Activated CD8-positive, alpha-beta T cell treated with anti-CD3 and anti-CD28 coated beads for 36 hours (primary cell): ENCODE results near the gene LAMB1. TPM values are rescaled to one million over a fixed set of nuclear protein-coding genes. Genes with fewer than 3 reads are reported as not detected.

Experiments used
- ATAC-seq: fragments of 200-7000 bp; cut with Tn5 transposase; one replicate; pipeline ENCODE4 v1.10.0; 2021; ENCODE audit warnings: mild to moderate bottlenecking, moderate library complexity
- CTCF ChIA-PET: fragments of 350-600 bp; sonication (Branson Sonifier 250); formaldehyde crosslinking; loops from one replicate; lab custom pipeline; 2021; ENCODE audit warnings: antibody characterized with exemption; lab: Charles Lee
- POLR2A ChIA-PET: fragments of 350-600 bp; sonication (Branson Sonifier 250); formaldehyde crosslinking; loops from one replicate; lab custom pipeline; 2021; ENCODE audit warnings: antibody characterized with exemption; lab: Charles Lee
- DNase-seq: peaks from one replicate; pipeline ENCODE4 v3.0.0-alpha.2; 2020
- H3K27ac Mint-ChIP-seq: one replicate; pipeline ENCODE4 v1.8.0; 2021; ENCODE audit warnings: mild to moderate bottlenecking, mixed read lengths
- H3K27me3 Mint-ChIP-seq: one replicate; pipeline ENCODE4 v1.8.0; 2021; ENCODE audit warnings: mixed read lengths
- H3K36me3 Mint-ChIP-seq: one replicate; pipeline ENCODE4 v1.8.0; 2021; ENCODE audit warnings: low read depth, mixed read lengths
- H3K4me1 Mint-ChIP-seq: one replicate; pipeline ENCODE4 v1.8.0; 2021; ENCODE audit warnings: low read depth, mixed read lengths
- H3K4me3 Mint-ChIP-seq: one replicate; pipeline ENCODE4 v1.8.0; 2021; ENCODE audit warnings: mild to moderate bottlenecking, moderate library complexity, mixed read lengths
- H3K9me3 Mint-ChIP-seq: one replicate; pipeline ENCODE4 v1.8.0; 2021; ENCODE audit warnings: mixed read lengths
- CTCF ChIP-seq: fragments of 200-600 bp; IDR thresholded peaks from one replicate; pipeline ENCODE4 v1.8.0; 2022; ENCODE audit warnings: antibody characterized with exemption, mild to moderate bottlenecking
- intact Hi-C: fragments of 100-400 bp; cut with micrococcal nuclease; formaldehyde crosslinking; loops from one replicate; pipeline ENCODE4 v1.10.0; 2022
- total RNA-seq, 2 experiments: library from RNA; stranded (reverse); gene quantifications; one replicate each; pipeline ENCODE4 v1.2.3, GENCODE V29; 2021

Gene LAMB1
- total RNA-seq, 2 experiments from 2014 or later: 0.20 to 0.36 TPM

DNA sequence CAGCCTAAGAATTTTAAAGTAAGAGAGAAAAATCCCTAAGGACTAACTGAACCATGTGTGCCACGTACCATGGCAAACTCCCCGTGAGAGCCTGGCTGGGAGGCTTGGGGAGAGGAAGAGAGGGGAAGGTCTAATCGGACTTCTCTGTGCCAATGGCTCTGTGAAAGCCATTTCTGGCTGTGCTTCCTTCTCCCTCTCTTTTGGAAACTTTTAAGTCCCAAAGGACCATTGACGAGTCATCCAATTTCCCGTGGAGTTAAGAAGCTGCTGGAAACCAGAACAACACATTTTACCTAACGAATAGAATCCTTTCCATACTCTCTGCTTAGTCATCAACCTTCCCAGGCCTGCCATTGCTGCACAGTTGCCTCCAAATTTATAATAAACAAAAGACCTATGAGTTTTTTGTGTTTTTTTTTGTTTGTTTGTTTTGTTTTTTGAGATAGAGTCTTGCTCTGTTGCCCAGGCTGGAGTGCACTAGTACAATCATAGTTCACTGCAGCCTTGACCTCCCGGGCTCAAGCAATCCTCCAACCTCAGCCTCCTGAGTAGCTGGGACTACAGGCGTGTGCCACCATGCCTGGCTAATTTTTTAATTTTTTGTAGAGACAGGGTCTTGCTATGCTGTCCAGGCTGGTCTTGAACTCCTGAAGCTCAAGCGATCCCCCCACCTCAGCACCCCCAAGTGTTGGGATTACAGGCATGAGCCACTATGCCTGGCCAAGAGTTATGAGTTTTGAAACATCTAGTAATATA is 13.2 kb downstream of the LAMB1 start:
- POLR2A ChIA-PET: no interaction called here
- ATAC-seq (no peak), DNase-seq (no peak)
- H3K9me3 Mint-ChIP-seq: no peaks in the 10 kb centered on the region
- H3K4me1 Mint-ChIP-seq: no peaks in the 10 kb centered on the region
- CTCF ChIA-PET: no interaction called here
- H3K4me3 Mint-ChIP-seq: no peak overlapping the region
- intact Hi-C loops: no loop called here
- H3K27ac Mint-ChIP-seq: no peak overlapping the region
- peaks cover 28% of the 10 kb centered on the region for H3K27me3 Mint-ChIP-seq
- TF ChIP-seq CTCF: no peak
- H3K36me3 Mint-ChIP-seq: no peaks in the 10 kb centered on the region

DNA sequence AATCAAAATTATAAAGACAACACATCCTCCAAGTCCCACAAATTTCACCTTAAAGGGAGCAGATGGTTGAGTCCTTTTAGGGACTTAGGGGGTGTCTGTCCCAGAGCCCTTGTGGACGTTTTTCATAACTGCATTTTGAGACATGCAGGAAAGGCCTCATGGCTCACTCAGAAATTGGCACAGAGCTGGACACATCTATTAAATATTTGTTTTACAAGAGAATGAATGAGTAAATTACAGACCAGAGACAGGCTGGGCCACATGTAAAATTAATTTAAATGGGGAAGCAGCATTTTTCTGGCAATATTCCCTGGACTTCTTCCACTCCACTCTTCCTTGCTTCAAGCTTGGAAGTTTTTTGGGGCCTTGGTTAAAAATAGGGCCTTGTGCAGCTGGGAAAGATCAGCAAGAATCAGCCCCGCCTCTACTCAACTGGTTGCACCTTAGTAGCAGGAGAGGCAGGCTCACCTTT is 20.0 kb downstream of the LAMB1 start:
- CTCF ChIA-PET: interaction anchor here (1.0 to 1.5 kb wide), 5 partner anchors 21 to 163 kb away, joined by 3 read pairs; no protein-coding TSS in a partner anchor
- no peak for ATAC-seq
- Mint-ChIP-seq H3K36me3 (no peaks in the 10 kb centered on the region), H3K9me3 (no peaks in the 10 kb centered on the region), H3K27ac (no peak overlapping the region), H3K4me1 (no peaks in the 10 kb centered on the region), H3K4me3 (no peak overlapping the region), H3K27me3 (peaks cover 11% of the 10 kb centered on the region)
- POLR2A ChIA-PET: interaction anchor here (1.3 kb wide), 1 partner anchor 12 kb away, joined by 3 read pairs; no protein-coding TSS in a partner anchor
- TF ChIP-seq CTCF: no peak
- intact Hi-C loops: no loop called here
- no peak for DNase-seq

- no peaks in the 10 kb centered on the region for H3K9me3 Mint-ChIP-seq
- DNase-seq (no peak), ATAC-seq (no peak)
- H3K4me1 Mint-ChIP-seq: no peaks in the 10 kb centered on the region
- peaks cover 11% of the 10 kb centered on the region for H3K27me3 Mint-ChIP-seq
- intact Hi-C loops: no loop called here
- TF ChIP-seq CTCF: no peak
- no peak overlapping the region for H3K4me3 Mint-ChIP-seq
- H3K36me3 Mint-ChIP-seq: no peaks in the 10 kb centered on the region
- CTCF ChIA-PET: interaction anchor here (1.0 to 1.5 kb wide), 4 partner anchors 22 to 56 kb away, joined by 3 read pairs; no protein-coding TSS in a partner anchor
- POLR2A ChIA-PET: no interaction called here
- H3K27ac Mint-ChIP-seq: no peak overlapping the region
Observed at GRCh38 chr7:107982042-107982840, 20.7 kb downstream of the LAMB1 start.

- TF ChIP-seq CTCF: no peak
- ChIA-PET CTCF (no interaction called here), POLR2A (no interaction called here)
- no peak for DNase-seq
- intact Hi-C loops: no loop called here
- H3K4me3 Mint-ChIP-seq: no peak overlapping the region
- ATAC-seq: no peak
- no peaks in the 10 kb centered on the region for H3K36me3 Mint-ChIP-seq
- H3K27ac Mint-ChIP-seq: no peak overlapping the region
- no peaks in the 10 kb centered on the region for H3K4me1 Mint-ChIP-seq
- H3K27me3 Mint-ChIP-seq: peaks cover 5% of the 10 kb centered on the region
- no peaks in the 10 kb centered on the region for H3K9me3 Mint-ChIP-seq
Observed at GRCh38 chr7:107981466-107981865, 21.5 kb downstream of the LAMB1 start.
